Activated T-cell treated with anti-CD3 and anti-CD28 coated beads for 48 hours (primary cell): ENCODE data around the gene PTPRG.

Experiments used
- DNase-seq: peaks from one replicate; pipeline ENCODE4 v3.0.0-alpha.2; 2020; ENCODE audit warnings: low read depth

PTPRG gene

GRCh38 chr3:61897848-61898247 is 336.5 kb downstream of the PTPRG start:
- DNase-seq: no peak

GRCh38 chr3:61899700-61900462 is 338.5 kb downstream of the PTPRG start:
- DNase-seq: no peak

DNA sequence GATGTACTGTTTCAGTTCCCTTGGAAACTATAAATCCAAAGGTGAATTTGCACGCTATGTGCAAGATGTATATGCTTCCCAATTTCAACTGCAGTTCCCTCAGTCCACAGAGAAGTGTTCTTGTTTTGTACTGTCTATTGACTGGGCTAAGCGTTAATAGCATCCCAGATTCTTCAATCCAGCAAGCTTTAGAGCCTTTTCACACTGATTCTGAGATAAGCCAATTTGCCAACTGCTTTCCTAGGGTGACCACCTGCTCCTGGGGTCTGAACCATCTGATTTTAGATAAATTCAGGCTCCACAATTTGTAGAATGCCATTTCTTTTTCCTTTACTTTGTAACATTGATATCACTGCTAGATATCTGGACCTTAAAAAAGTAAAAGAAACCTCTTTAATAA is 340.1 kb downstream of the PTPRG start:
- DNase-seq: no peak

DNA sequence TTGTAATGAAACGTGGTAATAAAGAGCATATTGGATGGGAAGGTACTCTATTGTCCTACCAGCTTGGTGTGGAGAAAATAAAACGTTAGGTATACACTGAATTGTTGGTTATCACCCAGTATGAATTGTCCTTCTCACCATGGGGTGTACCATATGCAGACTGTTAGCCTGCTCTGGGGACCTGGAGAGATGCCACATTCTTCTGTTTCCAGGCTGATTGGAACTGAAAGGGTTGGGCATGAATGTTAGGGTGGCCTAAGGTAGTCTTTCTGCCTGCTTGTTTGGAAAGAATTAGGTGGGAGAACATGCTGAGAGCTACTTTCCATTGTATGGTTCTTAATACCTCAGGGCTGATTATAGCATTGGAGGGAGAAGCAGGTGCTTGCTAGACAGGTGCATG is 340.6 kb downstream of the PTPRG start:
- no peak for DNase-seq

GRCh38 chr3:61903074-61903473 is 341.7 kb downstream of the PTPRG start:
- no peak for DNase-seq

GRCh38 chr3:61903931-61904657 is 342.7 kb downstream of the PTPRG start:
- no peak for DNase-seq

- DNase-seq: no peak
Observed at GRCh38 chr3:61907210-61907795, 345.9 kb downstream of the PTPRG start.

- no peak for DNase-seq
Observed at GRCh38 chr3:61908382-61908781, 347.0 kb downstream of the PTPRG start.

DNA sequence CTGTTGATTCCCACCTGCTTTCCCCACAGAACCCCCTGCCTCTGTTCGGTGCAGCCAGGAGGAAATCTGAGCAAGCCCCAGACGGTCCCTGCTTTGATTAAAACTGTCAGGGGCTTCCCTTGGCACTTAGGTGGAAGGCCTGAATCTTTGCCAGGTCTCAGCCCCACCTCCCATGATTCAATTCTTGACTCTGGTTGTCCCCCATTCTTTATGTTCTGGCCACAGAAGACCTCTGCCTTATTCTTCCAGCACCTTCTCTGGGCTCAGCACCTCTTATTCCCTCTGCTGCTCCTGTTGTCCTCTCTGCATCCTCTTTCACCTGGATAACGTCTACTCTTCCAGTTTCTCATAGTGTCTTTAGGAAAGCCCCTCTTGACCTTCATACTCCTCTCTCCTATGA is 349.4 kb downstream of the PTPRG start:
- no peak for DNase-seq

GRCh38 chr3:61912158-61912557 is 350.8 kb downstream of the PTPRG start:
- no peak for DNase-seq

DNA sequence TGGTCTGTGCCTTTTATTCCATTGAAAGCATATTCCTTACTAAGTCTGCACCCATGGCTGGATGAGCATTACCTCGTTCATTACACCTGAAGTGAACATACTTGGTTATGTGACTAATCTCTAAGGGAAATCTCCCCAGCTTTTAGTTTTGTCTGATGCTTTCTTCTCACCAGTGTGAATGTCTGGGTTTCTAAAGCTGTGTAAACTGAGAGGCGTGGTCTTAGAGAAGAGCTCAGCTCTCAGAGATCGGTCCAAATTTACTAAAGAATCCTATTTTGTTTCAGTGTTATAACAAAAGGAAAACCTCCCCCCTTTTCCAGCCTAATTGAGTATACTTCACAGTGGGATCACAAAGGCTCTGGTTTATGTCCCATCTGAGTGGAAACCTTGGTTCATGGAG is 352.3 kb downstream of the PTPRG start:
- DNase-seq: no peak

- DNase-seq: no peak
Observed at GRCh38 chr3:61914276-61914675, 352.9 kb downstream of the PTPRG start.

- no peak for DNase-seq
Observed at GRCh38 chr3:61915296-61915695, 353.9 kb downstream of the PTPRG start.

DNA sequence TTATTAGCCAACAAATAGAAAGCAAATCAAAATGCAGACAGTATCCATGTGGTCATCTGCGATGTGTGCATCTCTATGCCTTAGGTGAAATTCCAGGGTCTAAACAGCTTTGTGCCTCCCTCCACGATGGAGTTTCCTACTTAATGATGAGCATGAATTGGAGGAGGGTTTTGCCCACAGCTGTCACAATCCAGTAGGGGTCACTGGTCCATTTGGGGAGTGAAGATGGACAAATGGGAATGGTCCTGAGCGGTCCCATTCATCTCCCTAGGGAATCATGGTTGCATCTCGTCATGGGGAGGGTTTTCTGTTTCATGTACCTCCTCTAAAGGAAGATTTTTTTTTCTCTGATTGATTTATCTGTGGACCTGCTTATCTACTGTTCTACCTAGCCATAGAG is 358.0 kb downstream of the PTPRG start:
- DNase-seq: no peak

GRCh38 chr3:61922118-61922517 is 360.7 kb downstream of the PTPRG start:
- DNase-seq: no peak

DNA sequence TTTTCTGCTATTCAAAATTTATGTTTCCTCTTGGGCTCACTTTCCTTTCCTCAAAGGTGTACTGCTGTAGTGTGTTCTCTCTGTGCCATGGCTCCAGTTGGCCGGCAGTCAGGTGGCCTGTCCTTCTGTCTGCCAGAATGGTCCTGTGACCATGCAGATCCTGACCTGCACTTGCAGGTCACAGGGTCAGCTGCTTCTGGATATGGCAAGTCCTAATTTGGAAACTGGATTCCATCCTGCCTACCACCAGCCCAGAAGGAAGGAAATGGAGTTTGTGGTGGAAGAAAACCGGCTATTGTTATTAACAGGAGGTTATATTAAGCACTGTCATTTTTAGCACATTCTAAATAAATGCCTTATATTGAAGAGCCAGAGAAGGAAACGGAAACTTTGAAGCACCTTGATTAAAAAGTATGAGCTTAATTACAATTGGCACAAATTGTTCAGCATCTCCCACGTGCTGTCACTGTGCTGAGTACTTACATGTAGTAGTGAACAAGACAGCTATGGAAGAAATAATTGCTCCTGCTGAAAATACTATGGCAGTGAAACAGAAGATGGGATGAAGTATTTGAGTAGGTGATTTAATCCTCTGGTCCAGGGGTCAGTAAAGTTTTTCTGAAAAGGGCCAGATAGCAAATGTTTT is 362.8 kb downstream of the PTPRG start:
- no peak for DNase-seq

- DNase-seq: no peak
Observed at GRCh38 chr3:61924991-61925390, 363.6 kb downstream of the PTPRG start.

DNA sequence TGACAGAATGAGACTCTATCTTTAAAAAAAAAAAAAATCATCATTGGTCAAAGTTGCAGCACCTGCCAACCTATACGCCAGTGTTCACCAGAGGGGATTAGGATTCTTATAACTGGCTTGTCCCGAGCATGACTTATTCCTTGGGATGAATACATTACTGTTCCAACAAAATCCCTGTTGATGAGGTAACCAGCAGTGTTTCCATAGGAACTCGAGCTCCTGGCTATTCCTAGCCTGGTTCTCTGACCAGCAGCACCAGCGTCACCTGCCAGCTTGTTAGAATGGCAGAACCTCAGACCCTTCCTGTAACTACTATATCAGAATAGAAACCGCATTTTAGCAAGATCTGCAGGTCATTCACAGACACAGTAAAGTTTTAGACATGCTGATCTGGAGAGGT is 364.4 kb downstream of the PTPRG start:
- no peak for DNase-seq

- DNase-seq: no peak
Observed at GRCh38 chr3:61926923-61927322, 365.6 kb downstream of the PTPRG start.

- DNase-seq: no peak
Observed at GRCh38 chr3:61927332-61927731, 366.0 kb downstream of the PTPRG start.

GRCh38 chr3:61928039-61928438 is 366.7 kb downstream of the PTPRG start:
- DNase-seq: no peak

GRCh38 chr3:61928776-61929314 is 367.5 kb downstream of the PTPRG start:
- no peak for DNase-seq

DNA sequence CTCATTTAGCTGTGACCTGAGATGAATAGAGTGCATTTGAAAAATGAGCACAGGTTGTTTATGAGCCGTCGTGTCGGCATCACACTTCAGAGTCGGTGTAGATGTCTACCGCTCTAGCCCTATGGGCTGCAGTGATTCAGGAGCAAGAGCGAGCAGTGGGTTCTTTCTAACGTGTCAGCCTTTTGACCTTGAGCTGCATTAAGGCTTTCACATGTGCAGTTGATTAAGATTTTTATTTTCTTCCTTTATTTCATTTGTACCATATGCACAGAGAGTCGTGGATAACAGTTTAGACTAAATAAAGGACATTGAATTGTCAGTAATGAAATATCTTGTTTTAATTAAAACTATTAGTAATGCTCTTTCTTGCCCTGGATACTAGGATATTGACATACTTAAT is 368.2 kb downstream of the PTPRG start:
- no peak for DNase-seq
